ENCODE results near the gene MRM1.
"Not testable (repeated sequence)": the region's sequence is repeated elsewhere in the genome, so short reads cannot be mapped to it uniquely, and the experiment has no call there.

MRM1 gene

GRCh38 chr17:36600936-36601302 is 464 bp upstream of the MRM1 start:
- no peak for DNase-seq (ENCODE audit: low read depth in 2 of 2)

GRCh38 chr17:36602030-36602748 is 806 bp downstream of the MRM1 start:
- DNase-seq (ENCODE audit: low read depth in 2 of 2): no peak

- peak; percentile 18 to 48 for DNase-seq (ENCODE audit: low read depth in 2 of 2)
Measured at GRCh38 chr17:36602924-36603384, 1.6 kb downstream of the MRM1 start.

- not testable (repeated sequence) for DNase-seq (ENCODE audit: low read depth in 2 of 2)
Measured at GRCh38 chr17:36605028-36605427, 3.6 kb downstream of the MRM1 start.

GRCh38 chr17:36608280-36608679 is 6.9 kb downstream of the MRM1 start:
- DNase-seq (ENCODE audit: low read depth in 2 of 2): no peak

GRCh38 chr17:36608794-36609497 is 7.6 kb downstream of the MRM1 start:
- no peak for DNase-seq (ENCODE audit: low read depth in 2 of 2)

GRCh38 chr17:36609498-36609862 is 8.1 kb downstream of the MRM1 start:
- DNase-seq (ENCODE audit: low read depth in 2 of 2): no peak

GRCh38 chr17:36610474-36610873 is 9.1 kb downstream of the MRM1 start:
- DNase-seq (ENCODE audit: low read depth in 2 of 2): no peak

- no peak for DNase-seq (ENCODE audit: low read depth in 2 of 2)
Measured at GRCh38 chr17:36611345-36612072, 10.1 kb downstream of the MRM1 start.

GRCh38 chr17:36612323-36612722 is 10.9 kb downstream of the MRM1 start:
- DNase-seq (ENCODE audit: low read depth in 2 of 2): no peak

GRCh38 chr17:36613155-36613554 is 11.8 kb downstream of the MRM1 start:
- no peak for DNase-seq (ENCODE audit: low read depth in 2 of 2)

GRCh38 chr17:36614081-36614480 is 12.7 kb downstream of the MRM1 start:
- no peak for DNase-seq (ENCODE audit: low read depth in 2 of 2)

- DNase-seq (ENCODE audit: low read depth in 2 of 2): no peak
Measured at GRCh38 chr17:36614933-36615332, 13.6 kb downstream of the MRM1 start.

- no peak for DNase-seq (ENCODE audit: low read depth in 2 of 2)
Measured at GRCh38 chr17:36616061-36617029, 15.0 kb downstream of the MRM1 start.

GRCh38 chr17:36617773-36618172 is 16.4 kb downstream of the MRM1 start:
- DNase-seq (ENCODE audit: low read depth in 2 of 2): no peak

GRCh38 chr17:36623281-36623680 is 21.9 kb downstream of the MRM1 start:
- DNase-seq (ENCODE audit: low read depth in 2 of 2): no peak

- DNase-seq (ENCODE audit: low read depth in 2 of 2): no peak
Measured at GRCh38 chr17:36625188-36625587, 23.8 kb downstream of the MRM1 start.

GRCh38 chr17:36627101-36627500 is 25.7 kb downstream of the MRM1 start:
- DNase-seq (ENCODE audit: low read depth in 2 of 2): no peak

- no peak for DNase-seq (ENCODE audit: low read depth in 2 of 2)
Measured at GRCh38 chr17:36628576-36628975, 27.2 kb downstream of the MRM1 start.

- DNase-seq (ENCODE audit: low read depth in 2 of 2): peak; percentile 57 to 64
Measured at GRCh38 chr17:36629252-36629847, 28.0 kb downstream of the MRM1 start.

- DNase-seq (ENCODE audit: low read depth in 2 of 2): no peak
Measured at GRCh38 chr17:36629970-36630502, 28.7 kb downstream of the MRM1 start.
